ENCODE data around the gene B4GALNT3. TPM values are rescaled to one million over a fixed set of nuclear protein-coding genes. Genes with fewer than 3 reads are reported as not detected.

Gene B4GALNT3
- polyA plus RNA-seq, 2 of the 4 experiments (the other 2 are of a cell fraction), result 0.43 to 0.53 TPM

DNA sequence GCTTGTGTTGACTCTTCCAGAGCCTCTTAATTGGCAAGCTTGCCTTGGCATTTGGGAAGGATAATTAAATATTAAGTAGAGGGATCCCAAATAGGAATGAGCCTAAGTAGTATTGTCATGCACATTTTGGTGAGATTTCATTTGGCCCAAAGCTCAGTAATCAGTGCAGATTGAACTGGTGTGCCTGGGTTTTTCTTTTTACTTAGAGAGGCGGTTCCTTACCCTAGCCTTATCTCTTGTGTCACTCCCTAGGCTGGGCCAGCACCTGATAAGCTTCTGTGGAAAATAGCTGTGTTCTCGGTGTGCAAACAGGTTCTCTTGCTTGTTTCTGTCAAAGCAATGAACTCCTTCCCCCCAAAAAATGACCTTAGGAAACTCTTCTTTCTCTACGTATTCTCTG lies 9.3 kb upstream of the B4GALNT3 start:
- 59% methylated on average over 3 of the region's 3 CpGs for WGBS (ENCODE audit: missing lambda C conversion rate)
- no peak for DNase-seq (ENCODE audit: low read depth in 1 of 2, low spot score in 1 of 2)
- no peak overlapping the region for H3K4me2 ChIP-seq
- POLR2A ChIA-PET, result no interaction called here
- no peaks in the 10 kb centered on the region for H3K4me1 ChIP-seq
- TF ChIP-seq PHF8 (IDR thresholded peaks at IDR 0.05; ENCODE audit: borderline replicate concordance, low read depth) (no peak), KDM1A (IDR thresholded peaks at IDR 0.05; ENCODE audit: low read depth) (no peak), CEBPB (IDR thresholded peaks at IDR 0.05) (no peak), CBX8 (IDR thresholded peaks at IDR 0.05) (no peak), RCOR1 (IDR thresholded peaks at IDR 0.05; ENCODE audit: low read depth, low read length) (no peak), E2F6 (IDR thresholded peaks at IDR 0.05; ENCODE audit: borderline replicate concordance, low read depth) (no peak), ESRRA (IDR thresholded peaks at IDR 0.05; ENCODE audit: borderline replicate concordance, low read length) (no peak), HOXB13 (CRISPR knock-in tag; IDR thresholded peaks at IDR 0.05; ENCODE audit: low read depth) (no peak), POLR2A (IDR thresholded peaks at IDR 0.05; ENCODE audit: low read length) (no peak), KDM5A (IDR thresholded peaks at IDR 0.05) (no peak), ZSCAN20 (CRISPR knock-in tag; IDR thresholded peaks at IDR 0.05) (no peak), POLR2AphosphoS2 (conservative IDR thresholded peaks at IDR 0.05; ENCODE audit: low read length) (no peak)
- no peak overlapping the region for H3K4me3 ChIP-seq
- no peak overlapping the region for H3K27ac ChIP-seq
- peaks cover 7% of the 10 kb centered on the region; the same call in 2 of the 3 replicates for H3K9me3 ChIP-seq
- no peak for FAIRE-seq
- CTCF ChIA-PET, result interaction anchor here (1.3 to 13.9 kb wide), 5 partner anchors 9 to 118 kb away, joined by 7 to 252 read pairs (median 7); no protein-coding TSS in a partner anchor
- no peak for ATAC-seq

GRCh38 chr12:452667-453210 lies 7.0 kb upstream of the B4GALNT3 start:
- WGBS (ENCODE audit: missing lambda C conversion rate), result 35% methylated on average over 14 of the region's 25 CpGs
- FAIRE-seq, result no peak
- CTCF ChIA-PET, result interaction anchor here (0.6 to 7.6 kb wide), 21 partner anchors 9 to 122 kb away, joined by 3 to 103 read pairs (median 6); partner anchors contain the start of gene B4GALNT3
- no peaks in the 10 kb centered on the region for H3K4me1 ChIP-seq
- no peak overlapping the region for H3K27ac ChIP-seq
- DNase-seq (ENCODE audit: low read depth in 1 of 2, low spot score in 1 of 2), result no peak
- POLR2A ChIA-PET, result no interaction called here
- TF ChIP-seq JUN (IDR thresholded peaks at IDR 0.05) (no peak), POLR2AphosphoS2 (conservative IDR thresholded peaks at IDR 0.05; ENCODE audit: low read length) (no peak), HEYL (CRISPR knock-in tag; IDR thresholded peaks at IDR 0.05) (no peak), ELK1 (IDR thresholded peaks at IDR 0.05; ENCODE audit: low read depth, low read length) (no peak), PHF8 (IDR thresholded peaks at IDR 0.05; ENCODE audit: borderline replicate concordance, low read depth) (no peak), KDM5A (IDR thresholded peaks at IDR 0.05) (no peak), EHF (CRISPR knock-in tag; IDR thresholded peaks at IDR 0.05) (no peak), BCL3 (IDR thresholded peaks at IDR 0.05) (no peak), NR3C1 (IDR thresholded peaks at IDR 0.05) (no peak), MYC (IDR thresholded peaks at IDR 0.05; ENCODE audit: borderline replicate concordance, low read length) (no peak), FOSB (CRISPR knock-in tag; IDR thresholded peaks at IDR 0.05) (no peak), REST (IDR thresholded peaks at IDR 0.05) (no peak), USF2 (IDR thresholded peaks at IDR 0.05) (no peak), KDM1A (IDR thresholded peaks at IDR 0.05; ENCODE audit: low read depth) (no peak), CHD4 (IDR thresholded peaks at IDR 0.05; ENCODE audit: borderline replicate concordance) (no peak), HOXA7 (CRISPR knock-in tag; IDR thresholded peaks at IDR 0.05) (no peak), RFX5 (IDR thresholded peaks at IDR 0.05) (no peak; the same call in 1 of the 2 replicates), EHMT2 (IDR thresholded peaks at IDR 0.05; ENCODE audit: low read depth) (no peak), HES2 (IDR thresholded peaks at IDR 0.05) (no peak), MAX (IDR thresholded peaks at IDR 0.05) (no peak)
- H3K4me3 ChIP-seq, result no peak overlapping the region
- peak overlapping the region; percentile 12; the same call in 1 of the 3 replicates for H3K4me2 ChIP-seq
- H3K9me3 ChIP-seq, result peaks cover 7% of the 10 kb centered on the region; the same call in 2 of the 3 replicates
- 0 out of 6 replicates have a peak, but pooled peaks of 1 of the 2 experiments have one; percentile 33 for ATAC-seq
